ENCODE data around the gene GPR52.

Gene GPR52

GRCh38 chr1:174469052-174469451 lies 21.3 kb downstream of the GPR52 start:
- Histone ChIP-seq H3K9ac (ENCODE audit: low read depth, low read length) (no peak overlapping the region), H3K4me1 (ENCODE audit: control insufficient read depth, insufficient read depth, low read length) (no peaks in the 10 kb centered on the region), H3K27me3 (ENCODE audit: control insufficient read depth, insufficient read depth, low read length) (no peaks in the 10 kb centered on the region), H3K4me3 (ENCODE audit: low read depth, low read length) (no peak overlapping the region), H3K36me3 (ENCODE audit: control insufficient read depth, insufficient read depth, low read length) (no peaks in the 10 kb centered on the region), H3K9me3 (ENCODE audit: control insufficient read depth, insufficient read depth, low read length) (no peaks in the 10 kb centered on the region)

- H3K27me3 ChIP-seq (ENCODE audit: control insufficient read depth, insufficient read depth, low read length), result no peaks in the 10 kb centered on the region
- no peaks in the 10 kb centered on the region for H3K9me3 ChIP-seq (ENCODE audit: control insufficient read depth, insufficient read depth, low read length)
- no peak overlapping the region for H3K9ac ChIP-seq (ENCODE audit: low read depth, low read length)
- no peaks in the 10 kb centered on the region for H3K4me1 ChIP-seq (ENCODE audit: control insufficient read depth, insufficient read depth, low read length)
- no peak overlapping the region for H3K4me3 ChIP-seq (ENCODE audit: low read depth, low read length)
- H3K36me3 ChIP-seq (ENCODE audit: control insufficient read depth, insufficient read depth, low read length), result no peaks in the 10 kb centered on the region
Measured at GRCh38 chr1:174469687-174470086, 21.9 kb downstream of the GPR52 start.

- Histone ChIP-seq H3K27me3 (ENCODE audit: control insufficient read depth, insufficient read depth, low read length) (no peaks in the 10 kb centered on the region), H3K4me3 (ENCODE audit: low read depth, low read length) (no peak overlapping the region), H3K9me3 (ENCODE audit: control insufficient read depth, insufficient read depth, low read length) (no peaks in the 10 kb centered on the region), H3K4me1 (ENCODE audit: control insufficient read depth, insufficient read depth, low read length) (no peaks in the 10 kb centered on the region), H3K36me3 (ENCODE audit: control insufficient read depth, insufficient read depth, low read length) (no peaks in the 10 kb centered on the region), H3K9ac (ENCODE audit: low read depth, low read length) (no peak overlapping the region)
Measured at GRCh38 chr1:174479281-174479680, 31.5 kb downstream of the GPR52 start.

GRCh38 chr1:174480324-174480723 lies 32.6 kb downstream of the GPR52 start:
- H3K4me1 ChIP-seq (ENCODE audit: control insufficient read depth, insufficient read depth, low read length), result no peaks in the 10 kb centered on the region
- no peaks in the 10 kb centered on the region for H3K36me3 ChIP-seq (ENCODE audit: control insufficient read depth, insufficient read depth, low read length)
- H3K4me3 ChIP-seq (ENCODE audit: low read depth, low read length), result no peak overlapping the region
- H3K9ac ChIP-seq (ENCODE audit: low read depth, low read length), result no peak overlapping the region
- no peaks in the 10 kb centered on the region for H3K9me3 ChIP-seq (ENCODE audit: control insufficient read depth, insufficient read depth, low read length)
- H3K27me3 ChIP-seq (ENCODE audit: control insufficient read depth, insufficient read depth, low read length), result no peaks in the 10 kb centered on the region

GRCh38 chr1:174491606-174492005 lies 43.8 kb downstream of the GPR52 start:
- Histone ChIP-seq H3K9me3 (ENCODE audit: control insufficient read depth, insufficient read depth, low read length) (no peaks in the 10 kb centered on the region), H3K27me3 (ENCODE audit: control insufficient read depth, insufficient read depth, low read length) (no peaks in the 10 kb centered on the region), H3K36me3 (ENCODE audit: control insufficient read depth, insufficient read depth, low read length) (no peaks in the 10 kb centered on the region), H3K4me1 (ENCODE audit: control insufficient read depth, insufficient read depth, low read length) (no peaks in the 10 kb centered on the region), H3K4me3 (ENCODE audit: low read depth, low read length) (no peak overlapping the region), H3K9ac (ENCODE audit: low read depth, low read length) (no peak overlapping the region)

GRCh38 chr1:174497478-174497877 lies 49.7 kb downstream of the GPR52 start:
- no peaks in the 10 kb centered on the region for H3K36me3 ChIP-seq (ENCODE audit: control insufficient read depth, insufficient read depth, low read length)
- no peak overlapping the region for H3K9ac ChIP-seq (ENCODE audit: low read depth, low read length)
- no peaks in the 10 kb centered on the region for H3K9me3 ChIP-seq (ENCODE audit: control insufficient read depth, insufficient read depth, low read length)
- H3K4me3 ChIP-seq (ENCODE audit: low read depth, low read length), result no peak overlapping the region
- no peaks in the 10 kb centered on the region for H3K27me3 ChIP-seq (ENCODE audit: control insufficient read depth, insufficient read depth, low read length)
- no peaks in the 10 kb centered on the region for H3K4me1 ChIP-seq (ENCODE audit: control insufficient read depth, insufficient read depth, low read length)
